Astrocyte of the cerebellum (primary cell): Measurements from ENCODE around the gene DNASE2B.

Experiments
- DNase-seq: peaks from one replicate; pipeline ENCODE4 v3.0.0-alpha.2; 2011; ENCODE audit warnings: low read depth
- H3K4me3 ChIP-seq: 2 replicates; pipeline ENCODE4 v1.5.1; 2011; ENCODE audit warnings: mild to moderate bottlenecking, low read depth, low read length, moderate library complexity
- CTCF ChIP-seq: IDR thresholded peaks from 2 replicates; pipeline ENCODE4 v1.5.1; 2012; ENCODE audit warnings: low read length, low read depth, moderate library complexity, mild to moderate bottlenecking; ENCODE audit errors: missing control alignments
- in situ Hi-C: cut with HindIII; loops from 2 replicates; pipeline ENCODE4 v1.10.0; 2017; ENCODE audit warnings: low sequenced_read_pairs

The DNASE2B gene

GRCh38 chr1:84450910-84451309 is 52.6 kb downstream of the DNASE2B start:
- no peak for DNase-seq
- H3K4me3 ChIP-seq = no peak overlapping the region
- in situ Hi-C loops = no loop called here
- TF ChIP-seq CTCF = no peak

GRCh38 chr1:84452436-84452835 is 54.2 kb downstream of the DNASE2B start:
- no peak overlapping the region for H3K4me3 ChIP-seq
- no peak for DNase-seq
- TF ChIP-seq CTCF = no peak
- in situ Hi-C loops = no loop called here

- DNase-seq = no peak
- no peak overlapping the region for H3K4me3 ChIP-seq
- in situ Hi-C loops = no loop called here
- no peak for TF ChIP-seq CTCF
Observed at GRCh38 chr1:84462118-84462517, 63.8 kb downstream of the DNASE2B start.
